ENCODE results near the gene APPL2. TPM values are rescaled to one million over a fixed set of nuclear protein-coding genes. Genes with fewer than 3 reads are reported as not detected.
A peak's percentile ranks its signal among the peaks of the same experiment; 100 is the strongest.

APPL2 gene
- total RNA-seq, 1 experiment from 2014 or later, result 35.5 TPM

DNA sequence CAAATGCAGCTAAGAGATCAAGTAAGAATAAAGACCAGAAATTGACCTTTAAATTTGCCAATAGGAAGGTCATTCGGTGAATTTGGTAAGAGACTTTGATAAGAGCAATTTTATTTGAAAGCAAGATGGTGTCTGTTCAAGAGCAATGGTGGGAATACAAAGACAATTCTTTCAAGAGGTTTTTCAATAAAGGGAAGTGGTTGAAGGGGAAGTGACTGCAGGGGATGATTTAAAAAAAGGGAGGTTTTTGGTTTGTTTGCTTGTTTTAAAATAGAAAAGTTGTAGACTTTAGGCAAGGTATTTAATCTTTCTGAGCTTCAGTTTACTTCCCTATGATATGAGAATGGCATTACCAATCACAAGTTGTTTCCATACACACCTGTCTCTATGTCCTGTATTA is 4.3 kb upstream of the APPL2 start:
- intact Hi-C loops (cut with micrococcal nuclease), result no loop called here
- no peaks in the 10 kb centered on the region for H3K36me3 Mint-ChIP-seq (ENCODE audit: insufficient read depth, unreplicated experiment)
- no peak overlapping the region for H3K27ac Mint-ChIP-seq (ENCODE audit: low read depth, unreplicated experiment)
- CTCF ChIA-PET, result no interaction called here
- H3K4me3 Mint-ChIP-seq (ENCODE audit: unreplicated experiment), result no peak overlapping the region
- H3K27me3 Mint-ChIP-seq (ENCODE audit: insufficient read depth, unreplicated experiment), result no peaks in the 10 kb centered on the region
- DNase-seq (ENCODE audit: unreplicated experiment), result no peak
- POLR2A ChIA-PET, result interaction anchor here (0.9 to 1.0 kb wide), 2 partner anchors 14 to 94 kb away, joined by 3 to 4 read pairs; no protein-coding TSS in a partner anchor
- BruUV-seq (replicated peaks), result no TSS peak
- TF ChIP-seq, protein P1, sequence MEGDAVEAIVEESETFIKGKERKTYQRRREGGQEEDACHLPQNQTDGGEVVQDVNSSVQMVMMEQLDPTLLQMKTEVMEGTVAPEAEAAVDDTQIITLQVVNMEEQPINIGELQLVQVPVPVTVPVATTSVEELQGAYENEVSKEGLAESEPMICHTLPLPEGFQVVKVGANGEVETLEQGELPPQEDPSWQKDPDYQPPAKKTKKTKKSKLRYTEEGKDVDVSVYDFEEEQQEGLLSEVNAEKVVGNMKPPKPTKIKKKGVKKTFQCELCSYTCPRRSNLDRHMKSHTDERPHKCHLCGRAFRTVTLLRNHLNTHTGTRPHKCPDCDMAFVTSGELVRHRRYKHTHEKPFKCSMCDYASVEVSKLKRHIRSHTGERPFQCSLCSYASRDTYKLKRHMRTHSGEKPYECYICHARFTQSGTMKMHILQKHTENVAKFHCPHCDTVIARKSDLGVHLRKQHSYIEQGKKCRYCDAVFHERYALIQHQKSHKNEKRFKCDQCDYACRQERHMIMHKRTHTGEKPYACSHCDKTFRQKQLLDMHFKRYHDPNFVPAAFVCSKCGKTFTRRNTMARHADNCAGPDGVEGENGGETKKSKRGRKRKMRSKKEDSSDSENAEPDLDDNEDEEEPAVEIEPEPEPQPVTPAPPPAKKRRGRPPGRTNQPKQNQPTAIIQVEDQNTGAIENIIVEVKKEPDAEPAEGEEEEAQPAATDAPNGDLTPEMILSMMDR (IDR thresholded peaks at IDR 0.05; ENCODE audit: unreplicated experiment), result no peak
- peaks cover 7% of the 10 kb centered on the region for H3K4me1 Mint-ChIP-seq (ENCODE audit: insufficient read depth, unreplicated experiment)
- H3K9me3 Mint-ChIP-seq (ENCODE audit: unreplicated experiment), result no peaks in the 10 kb centered on the region

DNA sequence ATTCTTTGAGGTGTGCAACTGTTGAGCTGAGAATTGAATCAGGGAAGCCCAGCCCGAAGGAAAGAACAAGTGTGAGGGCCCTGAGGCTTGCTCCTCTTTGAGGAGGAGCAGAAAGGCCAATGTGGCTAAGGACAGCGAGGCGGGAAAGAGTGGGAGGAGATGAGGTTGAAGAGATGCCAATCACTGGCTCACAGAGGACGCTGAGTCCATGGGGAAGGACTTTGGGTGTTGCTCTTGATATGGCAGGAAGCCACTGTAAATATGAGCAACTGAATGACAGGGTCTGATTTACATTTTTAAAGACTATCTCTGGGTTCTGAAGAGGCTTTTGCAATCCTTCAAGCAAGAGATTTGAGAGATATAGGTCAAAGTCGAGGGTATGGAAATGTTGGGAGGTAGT is 3.3 kb upstream of the APPL2 start:
- TF ChIP-seq, protein P1 (IDR thresholded peaks at IDR 0.05; ENCODE audit: unreplicated experiment), result no peak
- H3K27me3 Mint-ChIP-seq (ENCODE audit: insufficient read depth, unreplicated experiment), result no peaks in the 10 kb centered on the region
- BruUV-seq (replicated peaks), result no TSS peak
- H3K27ac Mint-ChIP-seq (ENCODE audit: low read depth, unreplicated experiment), result no peak overlapping the region
- H3K4me3 Mint-ChIP-seq (ENCODE audit: unreplicated experiment), result no peak overlapping the region
- peak; percentile 20 for DNase-seq (ENCODE audit: unreplicated experiment)
- intact Hi-C loops (cut with micrococcal nuclease), result no loop called here
- no peaks in the 10 kb centered on the region for H3K9me3 Mint-ChIP-seq (ENCODE audit: unreplicated experiment)
- peaks cover 17% of the 10 kb centered on the region for H3K4me1 Mint-ChIP-seq (ENCODE audit: insufficient read depth, unreplicated experiment)
- POLR2A ChIA-PET, result no interaction called here
- H3K36me3 Mint-ChIP-seq (ENCODE audit: insufficient read depth, unreplicated experiment), result no peaks in the 10 kb centered on the region
- CTCF ChIA-PET, result no interaction called here

DNA sequence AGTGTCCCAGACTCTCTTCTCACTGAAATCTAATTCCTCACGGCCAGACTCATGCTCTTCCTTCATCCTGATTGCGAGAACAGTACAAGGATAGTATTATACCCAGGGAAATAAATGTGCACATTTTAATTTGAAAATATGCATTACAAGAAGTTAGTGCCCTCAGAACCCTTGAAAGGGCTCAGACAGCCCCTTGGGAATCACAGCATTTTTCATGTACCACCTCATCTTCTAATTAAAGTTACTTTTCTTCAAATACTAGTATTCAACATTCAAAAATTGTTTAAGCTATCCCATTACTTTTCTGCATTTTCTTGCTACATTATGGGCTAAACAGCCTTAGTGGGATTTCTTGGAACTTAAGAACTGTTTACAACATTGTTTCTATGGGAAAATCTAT is 1.7 kb upstream of the APPL2 start:
- intact Hi-C loops (cut with micrococcal nuclease), result loop anchor here (2.0 kb wide), 1 partner anchor 95 kb away; no protein-coding TSS in a partner anchor
- BruUV-seq (replicated peaks), result no TSS peak

DNA sequence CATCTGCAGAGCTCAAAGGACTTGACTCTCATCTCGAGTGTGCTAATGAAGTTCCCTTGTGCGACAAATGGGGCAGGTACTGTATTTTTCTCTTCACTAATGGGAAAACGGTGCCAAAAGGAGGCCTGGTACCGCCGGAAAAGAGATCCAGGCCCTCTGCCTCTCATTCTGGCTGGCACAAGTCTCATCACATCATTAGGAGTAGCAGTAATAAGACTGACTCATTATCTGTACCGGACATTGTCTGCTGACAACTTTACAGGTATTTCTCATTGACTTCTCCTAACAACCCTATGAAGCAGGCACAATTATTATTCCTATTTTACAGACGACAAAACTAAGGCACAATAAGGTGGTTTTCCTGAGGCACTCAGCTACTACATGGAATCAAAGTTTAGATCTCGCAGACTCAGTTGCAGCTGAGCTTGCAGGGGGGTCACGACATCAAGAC is 668 bp downstream of the APPL2 start:
- Mint-ChIP-seq H3K9me3 (ENCODE audit: unreplicated experiment) (no peaks in the 10 kb centered on the region), H3K27me3 (ENCODE audit: insufficient read depth, unreplicated experiment) (no peaks in the 10 kb centered on the region), H3K36me3 (ENCODE audit: insufficient read depth, unreplicated experiment) (peaks cover 5% of the 10 kb centered on the region), H3K4me3 (ENCODE audit: unreplicated experiment) (peak overlapping the region; percentile 87), H3K4me1 (ENCODE audit: insufficient read depth, unreplicated experiment) (peaks cover 24% of the 10 kb centered on the region), H3K27ac (ENCODE audit: low read depth, unreplicated experiment) (peak overlapping the region; percentile 90)
- POLR2A ChIA-PET, result interaction anchor here (0.7 to 4.1 kb wide), 21 partner anchors 9 to 1123 kb away, joined by 3 to 51 read pairs (median 6); partner anchors contain the start of genes C12orf75, POLR3B and WASHC4
- peak; percentile 39 for DNase-seq (ENCODE audit: unreplicated experiment)
- CTCF ChIA-PET, result interaction anchor here (0.6 to 2.2 kb wide), 5 partner anchors 30 to 379 kb away, joined by 3 to 8 read pairs (median 6); no protein-coding TSS in a partner anchor
- no TSS peak for BruUV-seq (replicated peaks)
- intact Hi-C loops (cut with micrococcal nuclease), result loop anchor here (1.0 kb wide), 1 partner anchor 148 kb away; no protein-coding TSS in a partner anchor
- TF ChIP-seq, protein P1 (IDR thresholded peaks at IDR 0.05; ENCODE audit: unreplicated experiment), result no peak

More for the DNA sequence above, 1.7 kb upstream of the APPL2 start:
- POLR2A ChIA-PET, result no interaction called here
- no peaks in the 10 kb centered on the region for H3K9me3 Mint-ChIP-seq (ENCODE audit: unreplicated experiment)
- H3K27ac Mint-ChIP-seq (ENCODE audit: low read depth, unreplicated experiment), result no peak overlapping the region
- H3K27me3 Mint-ChIP-seq (ENCODE audit: insufficient read depth, unreplicated experiment), result no peaks in the 10 kb centered on the region
- peaks cover 24% of the 10 kb centered on the region for H3K4me1 Mint-ChIP-seq (ENCODE audit: insufficient read depth, unreplicated experiment)
- CTCF ChIA-PET, result no interaction called here
- TF ChIP-seq, protein P1 (IDR thresholded peaks at IDR 0.05; ENCODE audit: unreplicated experiment), result no peak
- no peak overlapping the region for H3K4me3 Mint-ChIP-seq (ENCODE audit: unreplicated experiment)
- H3K36me3 Mint-ChIP-seq (ENCODE audit: insufficient read depth, unreplicated experiment), result peaks cover under 1% of the 10 kb centered on the region
- no peak for DNase-seq (ENCODE audit: unreplicated experiment)
